DND-41 (cell line): Measurements from ENCODE around the gene PPP2R1A.

Experiments
- ATAC-seq: fragments of 200-7000 bp; cut with Tn5 transposase; 3 replicates; pipeline ENCODE4 v1.9.1; 2021; ENCODE audit warnings: low read depth; ENCODE audit not compliant: insufficient read depth
- DNase-seq: peaks from one replicate; pipeline ENCODE4 v3.0.0-alpha.2; 2020
- H2AFZ ChIP-seq: 2 replicates; pipeline ENCODE4 v1.6.0; 2012; ENCODE audit warnings: low read depth, low read length
- H3K27ac ChIP-seq: 2 replicates; pipeline ENCODE4 v1.5.1; 2012; ENCODE audit warnings: low read length, inconsistent platforms
- H3K27me3 ChIP-seq: fragments of 200-600 bp; sonication (generic); 2 replicates; pipeline ENCODE4 v1.6.0; 2012; ENCODE audit warnings: low read length, mild to moderate bottlenecking, inconsistent platforms; ENCODE audit not compliant: insufficient read depth, poor library complexity
- H3K36me3 ChIP-seq: 2 replicates; pipeline ENCODE4 v1.5.1; 2012; ENCODE audit warnings: low read length, inconsistent platforms; ENCODE audit not compliant: insufficient read depth
- H3K4me1 ChIP-seq: 2 replicates; pipeline ENCODE4 v1.5.1; 2012; ENCODE audit warnings: mild to moderate bottlenecking, low read length; ENCODE audit not compliant: insufficient read depth
- H3K4me2 ChIP-seq: 2 replicates; pipeline ENCODE4 v1.6.0; 2012; ENCODE audit warnings: mild to moderate bottlenecking, moderate library complexity, low read length, inconsistent platforms; ENCODE audit not compliant: insufficient read depth
- H3K4me3 ChIP-seq, 2 experiments: fragments of 200-600 bp in 1 of 2; shearing (Covaris generic) in 1 of 2; 2 replicates each; pipeline ENCODE4 v1.5.1; 2012 to 2016; ENCODE audit warnings: inconsistent platforms in 2 of 2, low read length in 2 of 2, mild to moderate bottlenecking in 2 of 2, low read depth in 1 of 2, moderate library complexity in 1 of 2
- H3K79me2 ChIP-seq: 2 replicates; pipeline ENCODE4 v1.6.0; 2012; ENCODE audit warnings: low read length, inconsistent platforms; ENCODE audit not compliant: insufficient read depth
- H3K9ac ChIP-seq: 2 replicates; pipeline ENCODE4 v1.6.0; 2012; ENCODE audit warnings: low read depth, mild to moderate bottlenecking, inconsistent platforms, low read length, moderate library complexity
- H3K9me3 ChIP-seq: 2 replicates; pipeline ENCODE4 v1.5.1; 2012; ENCODE audit warnings: low read length, moderate library complexity, mild to moderate bottlenecking, inconsistent platforms; ENCODE audit not compliant: insufficient read depth, severe bottlenecking
- H4K20me1 ChIP-seq: 2 replicates; pipeline ENCODE4 v1.6.0; 2012; ENCODE audit warnings: low read length; ENCODE audit not compliant: insufficient read depth
- EZH2 ChIP-seq: IDR thresholded peaks from 3 replicates; pipeline ENCODE4 v1.6.1; 2012; ENCODE audit warnings: borderline replicate concordance, low read depth, mild to moderate bottlenecking, moderate library complexity, low read length, inconsistent platforms; ENCODE audit not compliant: severe bottlenecking
- TF ChIP-seq, protein P1 (sequence below): IDR thresholded peaks from 2 replicates; pipeline ENCODE4 v1.5.1; 2012; ENCODE audit warnings: borderline replicate concordance, low read length, moderate library complexity, mild to moderate bottlenecking; ENCODE audit not compliant: poor library complexity, severe bottlenecking; ENCODE audit errors: extremely low read depth

Gene PPP2R1A

GRCh38 chr19:52211926-52212571 lies 22.2 kb downstream of the PPP2R1A start:
- Histone ChIP-seq H3K27ac (no peak overlapping the region), H3K79me2 (peaks cover 24% of the 10 kb centered on the region), H3K36me3 (peaks cover 95% of the 10 kb centered on the region), H4K20me1 (peaks cover 20% of the 10 kb centered on the region), H3K27me3 (no peaks in the 10 kb centered on the region), H3K4me1 (no peaks in the 10 kb centered on the region), H3K9me3 (no peaks in the 10 kb centered on the region), H2AFZ (no peak overlapping the region), H3K4me2 (no peak overlapping the region), H3K4me3 (no peak overlapping the region), H3K9ac (no peak overlapping the region)
- TF ChIP-seq, protein P1, sequence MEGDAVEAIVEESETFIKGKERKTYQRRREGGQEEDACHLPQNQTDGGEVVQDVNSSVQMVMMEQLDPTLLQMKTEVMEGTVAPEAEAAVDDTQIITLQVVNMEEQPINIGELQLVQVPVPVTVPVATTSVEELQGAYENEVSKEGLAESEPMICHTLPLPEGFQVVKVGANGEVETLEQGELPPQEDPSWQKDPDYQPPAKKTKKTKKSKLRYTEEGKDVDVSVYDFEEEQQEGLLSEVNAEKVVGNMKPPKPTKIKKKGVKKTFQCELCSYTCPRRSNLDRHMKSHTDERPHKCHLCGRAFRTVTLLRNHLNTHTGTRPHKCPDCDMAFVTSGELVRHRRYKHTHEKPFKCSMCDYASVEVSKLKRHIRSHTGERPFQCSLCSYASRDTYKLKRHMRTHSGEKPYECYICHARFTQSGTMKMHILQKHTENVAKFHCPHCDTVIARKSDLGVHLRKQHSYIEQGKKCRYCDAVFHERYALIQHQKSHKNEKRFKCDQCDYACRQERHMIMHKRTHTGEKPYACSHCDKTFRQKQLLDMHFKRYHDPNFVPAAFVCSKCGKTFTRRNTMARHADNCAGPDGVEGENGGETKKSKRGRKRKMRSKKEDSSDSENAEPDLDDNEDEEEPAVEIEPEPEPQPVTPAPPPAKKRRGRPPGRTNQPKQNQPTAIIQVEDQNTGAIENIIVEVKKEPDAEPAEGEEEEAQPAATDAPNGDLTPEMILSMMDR = no peak
- no peak for TF ChIP-seq EZH2
- DNase-seq (no peak), ATAC-seq (no peak)

DNA sequence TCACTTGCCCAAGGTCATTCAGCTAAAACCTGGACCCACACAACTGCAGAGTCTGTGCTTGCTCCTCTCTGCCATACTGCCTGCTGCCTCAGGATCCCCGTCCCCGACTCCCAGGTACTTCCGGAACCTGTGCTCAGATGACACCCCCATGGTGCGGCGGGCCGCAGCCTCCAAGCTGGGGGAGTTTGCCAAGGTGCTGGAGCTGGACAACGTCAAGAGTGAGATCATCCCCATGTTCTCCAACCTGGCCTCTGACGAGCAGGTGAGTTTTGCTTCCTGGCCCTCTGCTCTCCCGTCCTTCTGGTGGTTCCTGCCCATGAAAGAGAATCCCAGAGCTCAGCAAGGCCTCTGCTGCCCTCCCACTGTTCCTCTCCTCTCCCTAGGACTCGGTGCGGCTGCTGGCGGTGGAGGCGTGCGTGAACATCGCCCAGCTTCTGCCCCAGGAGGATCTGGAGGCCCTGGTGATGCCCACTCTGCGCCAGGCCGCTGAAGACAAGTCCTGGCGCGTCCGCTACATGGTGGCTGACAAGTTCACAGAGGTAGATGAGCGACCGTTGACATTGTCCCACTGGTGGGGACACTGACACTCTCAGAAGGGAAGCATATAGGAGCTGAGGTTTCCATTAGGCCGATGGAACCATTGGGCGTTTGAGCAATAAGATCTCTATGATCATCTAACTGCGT lies 22.9 kb downstream of the PPP2R1A start:
- DNase-seq (no peak), ATAC-seq (no peak)

GRCh38 chr19:52214241-52214640 lies 24.4 kb downstream of the PPP2R1A start:
- ATAC-seq = no peak
- TF ChIP-seq, protein P1 = no peak
- TF ChIP-seq EZH2 = no peak
- H3K79me2 ChIP-seq = peaks cover 9% of the 10 kb centered on the region; the same call in 1 of the 2 replicates
- no peaks in the 10 kb centered on the region for H3K9me3 ChIP-seq
- H3K9ac ChIP-seq = no peak overlapping the region
- H3K4me1 ChIP-seq = no peaks in the 10 kb centered on the region
- H4K20me1 ChIP-seq = peaks cover 7% of the 10 kb centered on the region; the same call in 1 of the 2 replicates
- no peak overlapping the region for H2AFZ ChIP-seq
- H3K27ac ChIP-seq = no peak overlapping the region
- no peaks in the 10 kb centered on the region for H3K27me3 ChIP-seq
- H3K4me2 ChIP-seq = no peak overlapping the region
- H3K36me3 ChIP-seq = peaks cover 97% of the 10 kb centered on the region
- no peak overlapping the region for H3K4me3 ChIP-seq
- DNase-seq = no peak

More for the DNA sequence above, 22.9 kb downstream of the PPP2R1A start:
- Histone ChIP-seq H3K4me1 (no peaks in the 10 kb centered on the region), H3K79me2 (peaks cover 19% of the 10 kb centered on the region), H3K9ac (no peak overlapping the region), H3K4me2 (no peak overlapping the region), H3K4me3 (no peak overlapping the region), H4K20me1 (peaks cover 13% of the 10 kb centered on the region; the same call in 1 of the 2 replicates), H3K9me3 (no peaks in the 10 kb centered on the region), H2AFZ (no peak overlapping the region), H3K27me3 (no peaks in the 10 kb centered on the region), H3K36me3 (peaks cover 95% of the 10 kb centered on the region), H3K27ac (no peak overlapping the region)
- TF ChIP-seq, protein P1 = no peak
- no peak for TF ChIP-seq EZH2
